ENCODE measurements around the gene ARL6IP4. TPM values are rescaled to one million over a fixed set of nuclear protein-coding genes. Genes with fewer than 3 reads are reported as not detected.

The ARL6IP4 gene
- total RNA-seq, 1 donor from 2014 or later = 289 TPM

DNA sequence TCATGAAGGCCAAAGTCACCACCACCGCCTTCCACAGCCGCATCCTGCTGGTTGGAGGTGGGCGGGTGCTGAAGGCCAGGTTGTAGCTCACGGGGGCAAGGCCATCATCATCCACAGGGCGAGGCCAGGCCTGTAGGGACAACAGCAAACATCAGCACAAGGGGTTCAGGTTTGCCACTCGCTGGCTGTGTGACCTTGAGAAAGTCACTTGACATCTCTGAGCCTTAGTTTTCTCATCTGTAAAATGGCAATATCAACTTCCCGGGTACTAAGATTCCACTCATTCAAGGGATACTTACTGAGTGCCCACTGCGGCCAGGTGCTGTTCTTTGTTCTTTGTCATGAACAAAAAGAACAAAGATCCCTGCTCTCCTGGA is 20.3 kb upstream of the ARL6IP4 start:
- TF ChIP-seq, protein P1, sequence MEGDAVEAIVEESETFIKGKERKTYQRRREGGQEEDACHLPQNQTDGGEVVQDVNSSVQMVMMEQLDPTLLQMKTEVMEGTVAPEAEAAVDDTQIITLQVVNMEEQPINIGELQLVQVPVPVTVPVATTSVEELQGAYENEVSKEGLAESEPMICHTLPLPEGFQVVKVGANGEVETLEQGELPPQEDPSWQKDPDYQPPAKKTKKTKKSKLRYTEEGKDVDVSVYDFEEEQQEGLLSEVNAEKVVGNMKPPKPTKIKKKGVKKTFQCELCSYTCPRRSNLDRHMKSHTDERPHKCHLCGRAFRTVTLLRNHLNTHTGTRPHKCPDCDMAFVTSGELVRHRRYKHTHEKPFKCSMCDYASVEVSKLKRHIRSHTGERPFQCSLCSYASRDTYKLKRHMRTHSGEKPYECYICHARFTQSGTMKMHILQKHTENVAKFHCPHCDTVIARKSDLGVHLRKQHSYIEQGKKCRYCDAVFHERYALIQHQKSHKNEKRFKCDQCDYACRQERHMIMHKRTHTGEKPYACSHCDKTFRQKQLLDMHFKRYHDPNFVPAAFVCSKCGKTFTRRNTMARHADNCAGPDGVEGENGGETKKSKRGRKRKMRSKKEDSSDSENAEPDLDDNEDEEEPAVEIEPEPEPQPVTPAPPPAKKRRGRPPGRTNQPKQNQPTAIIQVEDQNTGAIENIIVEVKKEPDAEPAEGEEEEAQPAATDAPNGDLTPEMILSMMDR (IDR thresholded peaks at IDR 0.05; ENCODE audit: insufficient read depth, low read length, poor library complexity, severe bottlenecking) = no peak
- Histone ChIP-seq H3K4me3 (ENCODE audit: low read depth, low read length) (no peak overlapping the region), H3K27me3 (ENCODE audit: control insufficient read depth, insufficient read depth, low read length) (no peaks in the 10 kb centered on the region), H3K36me3 (ENCODE audit: control insufficient read depth, insufficient read depth, low read length) (peaks cover 2% of the 10 kb centered on the region)
- DNase-seq (ENCODE audit: low read depth) = no peak

DNA sequence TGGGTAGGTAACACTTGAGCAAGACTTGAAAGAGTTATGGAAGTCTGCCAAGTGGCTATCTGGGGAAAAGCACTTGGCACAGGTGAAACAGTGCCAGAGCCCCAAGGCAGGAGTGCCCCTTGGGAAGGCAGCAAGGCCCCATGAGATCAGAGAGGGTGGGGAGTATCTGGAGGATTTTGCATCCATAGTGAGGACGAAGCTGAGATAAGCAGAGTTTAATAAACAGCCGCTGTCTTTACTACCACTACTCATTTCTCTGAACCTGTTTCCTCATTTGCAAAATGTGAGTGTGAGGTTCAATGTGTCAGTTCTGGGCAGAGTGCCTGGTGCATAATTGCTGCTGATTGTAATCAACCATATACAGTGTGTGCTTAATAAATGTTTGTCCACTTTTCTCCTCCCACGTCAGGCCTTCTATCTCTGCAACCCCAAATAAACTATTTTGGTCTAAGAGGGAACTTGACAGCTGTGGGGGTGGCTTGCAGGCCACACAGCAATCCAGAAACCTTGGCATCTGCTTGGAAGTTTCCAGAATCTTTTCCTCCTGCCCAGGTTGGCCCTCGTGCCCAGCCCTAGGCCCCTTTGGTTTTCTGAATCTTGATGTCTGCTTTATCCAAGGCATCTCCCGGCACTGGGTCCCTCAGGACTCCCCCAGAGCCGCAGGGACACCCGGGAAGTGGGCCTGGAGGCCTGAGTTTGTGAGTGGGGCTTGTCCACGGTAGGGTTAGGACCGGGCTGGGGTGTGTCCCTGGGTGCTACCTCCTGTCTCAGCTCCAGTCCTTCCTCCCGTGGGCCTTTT is 18.8 kb upstream of the ARL6IP4 start:
- H3K27me3 ChIP-seq (ENCODE audit: control insufficient read depth, insufficient read depth, low read length) = no peaks in the 10 kb centered on the region
- no peak overlapping the region for H3K4me3 ChIP-seq (ENCODE audit: low read depth, low read length)
- no peak for DNase-seq (ENCODE audit: low read depth)
- H3K36me3 ChIP-seq (ENCODE audit: control insufficient read depth, insufficient read depth, low read length) = peaks cover 2% of the 10 kb centered on the region
- TF ChIP-seq, protein P1 (IDR thresholded peaks at IDR 0.05; ENCODE audit: insufficient read depth, low read length, poor library complexity, severe bottlenecking) = no peak

DNA sequence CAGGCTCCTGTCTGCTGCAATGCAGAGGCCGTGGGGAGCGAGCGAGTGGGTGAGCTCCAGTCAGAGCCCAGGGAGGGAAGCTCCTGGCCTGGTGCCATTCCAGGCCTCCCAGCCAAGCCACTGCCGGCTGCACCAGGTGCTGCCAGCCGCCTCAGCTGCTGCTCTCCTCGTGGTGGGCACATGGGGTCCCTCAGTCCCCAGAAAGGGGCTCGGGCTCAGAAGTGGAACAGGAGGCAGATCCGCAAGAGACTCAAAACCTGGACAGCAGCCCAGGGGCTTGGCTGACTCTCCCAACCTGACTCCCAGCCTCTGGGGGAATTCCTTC is 16.6 kb upstream of the ARL6IP4 start:
- H3K27me3 ChIP-seq (ENCODE audit: control insufficient read depth, insufficient read depth, low read length) = no peaks in the 10 kb centered on the region
- TF ChIP-seq, protein P1 (IDR thresholded peaks at IDR 0.05; ENCODE audit: insufficient read depth, low read length, poor library complexity, severe bottlenecking) = no peak
- DNase-seq (ENCODE audit: low read depth) = no peak
- H3K36me3 ChIP-seq (ENCODE audit: control insufficient read depth, insufficient read depth, low read length) = peaks cover 2% of the 10 kb centered on the region
- no peak overlapping the region for H3K4me3 ChIP-seq (ENCODE audit: low read depth, low read length)

DNA sequence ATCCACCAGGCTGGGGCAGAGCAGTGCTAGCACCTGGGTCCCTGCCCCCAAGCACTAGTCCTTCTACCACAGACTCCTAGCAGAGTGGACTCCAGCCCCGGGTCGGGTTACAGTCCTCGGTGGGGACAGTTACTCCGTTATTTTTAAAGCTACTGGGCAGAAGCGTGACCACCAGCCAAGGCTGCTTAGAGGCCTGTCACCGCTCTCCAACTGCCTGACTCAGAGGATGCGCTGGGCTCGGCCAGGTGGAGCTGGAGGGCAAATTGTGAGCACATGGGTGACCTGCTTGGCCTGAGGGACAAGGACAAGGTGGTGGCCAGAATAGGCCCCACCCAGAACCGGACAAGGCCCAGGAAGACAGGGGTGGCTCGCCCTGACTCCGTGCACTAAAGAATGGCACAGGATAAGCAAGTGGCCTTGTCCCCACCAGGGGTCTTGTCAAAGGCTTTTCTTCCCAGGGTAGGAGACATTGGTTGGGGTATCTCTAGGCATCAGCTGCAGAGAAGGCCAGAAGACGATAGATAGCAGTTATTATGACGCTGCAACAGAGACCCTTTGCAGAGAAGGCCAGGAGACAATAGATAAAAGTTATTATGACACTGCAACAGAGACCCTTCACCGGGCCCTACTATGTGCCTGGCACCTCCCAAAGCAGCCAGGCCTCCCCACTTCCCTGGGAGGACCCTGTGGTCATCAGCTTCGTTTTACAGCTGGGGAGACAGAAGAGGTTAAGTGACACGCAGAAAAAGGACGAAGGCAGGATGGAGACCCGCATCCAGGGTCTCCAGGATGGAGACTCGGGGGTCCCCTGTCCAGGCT is 15.8 kb upstream of the ARL6IP4 start:
- peaks cover 2% of the 10 kb centered on the region for H3K36me3 ChIP-seq (ENCODE audit: control insufficient read depth, insufficient read depth, low read length)

DNA sequence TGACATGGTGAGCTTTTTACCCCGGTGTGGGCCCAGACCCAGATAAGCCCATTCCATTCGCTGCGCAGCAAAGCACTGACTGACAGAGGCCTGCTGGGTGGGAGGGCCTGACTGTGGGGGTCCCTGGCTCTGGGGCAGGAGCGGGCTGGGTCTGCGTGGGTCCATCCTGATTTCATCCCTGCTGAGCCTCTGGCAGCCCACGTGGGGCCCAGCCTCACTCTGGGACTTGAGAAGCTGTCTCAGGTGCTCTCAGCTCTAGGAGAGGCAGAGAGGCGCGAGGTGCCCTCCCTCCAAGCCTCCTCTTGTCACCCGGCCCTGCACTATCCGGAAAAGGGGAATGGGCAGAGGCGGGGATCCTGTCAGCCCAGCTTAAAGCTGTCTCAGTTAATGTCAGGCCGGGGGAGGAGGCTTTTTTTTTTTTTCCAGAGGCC is 15.1 kb upstream of the ARL6IP4 start:
- H3K4me3 ChIP-seq (ENCODE audit: low read depth, low read length) = no peak overlapping the region
- H3K27me3 ChIP-seq (ENCODE audit: control insufficient read depth, insufficient read depth, low read length) = no peaks in the 10 kb centered on the region
- no peak for DNase-seq (ENCODE audit: low read depth)
- no peaks in the 10 kb centered on the region for H3K36me3 ChIP-seq (ENCODE audit: control insufficient read depth, insufficient read depth, low read length)
- TF ChIP-seq, protein P1 (IDR thresholded peaks at IDR 0.05; ENCODE audit: insufficient read depth, low read length, poor library complexity, severe bottlenecking) = no peak

More for the DNA sequence above, 15.8 kb upstream of the ARL6IP4 start:
- TF ChIP-seq, protein P1 (IDR thresholded peaks at IDR 0.05; ENCODE audit: insufficient read depth, low read length, poor library complexity, severe bottlenecking) = no peak
- Histone ChIP-seq H3K27me3 (ENCODE audit: control insufficient read depth, insufficient read depth, low read length) (no peaks in the 10 kb centered on the region), H3K4me3 (ENCODE audit: low read depth, low read length) (no peak overlapping the region)
- no peak for DNase-seq (ENCODE audit: low read depth)
